Measurements from ENCODE around the gene C10orf143. TPM values are rescaled to one million over a fixed set of nuclear protein-coding genes. Genes with fewer than 3 reads are reported as not detected.

C10orf143 gene
- total RNA-seq, 1 donor from 2014 or later: 1.6 TPM

- Histone ChIP-seq H3K4me3 (no peak overlapping the region), H3K9ac (no peak overlapping the region), H3K4me1 (no peaks in the 10 kb centered on the region), H3F3A (ENCODE audit: low read depth) (no peaks in the 10 kb centered on the region), H2AFZ (replicated peaks) (no peak overlapping the region), H3K27me3 (no peaks in the 10 kb centered on the region), H3K27ac (no peak overlapping the region), H3K4me2 (no peak overlapping the region), H3K36me3 (no peaks in the 10 kb centered on the region), H3K79me2 (ENCODE audit: low read depth) (no peaks in the 10 kb centered on the region), H3K9me3 (ENCODE audit: low read depth) (no peaks in the 10 kb centered on the region), H4K20me1 (ENCODE audit: low read depth) (no peaks in the 10 kb centered on the region)
- no peak for DNase-seq (ENCODE audit: low spot score)
- no peaks in the 10 kb centered on the region for H3K9me3 Mint-ChIP-seq
- TF ChIP-seq EZH2 (IDR thresholded peaks at IDR 0.05) (no peak), CTCF (IDR thresholded peaks at IDR 0.05) (no peak)
- H3K36me3 Mint-ChIP-seq: no peaks in the 10 kb centered on the region
- no peak overlapping the region for H3K27ac Mint-ChIP-seq
- H3K27me3 Mint-ChIP-seq (ENCODE audit: insufficient read depth, low read depth): peaks cover 22% of the 10 kb centered on the region
- no peak overlapping the region for H3K4me3 Mint-ChIP-seq
- H3K4me1 Mint-ChIP-seq: no peaks in the 10 kb centered on the region
Measured at GRCh38 chr10:130041451-130042371, 68.9 kb downstream of the C10orf143 start.

DNA sequence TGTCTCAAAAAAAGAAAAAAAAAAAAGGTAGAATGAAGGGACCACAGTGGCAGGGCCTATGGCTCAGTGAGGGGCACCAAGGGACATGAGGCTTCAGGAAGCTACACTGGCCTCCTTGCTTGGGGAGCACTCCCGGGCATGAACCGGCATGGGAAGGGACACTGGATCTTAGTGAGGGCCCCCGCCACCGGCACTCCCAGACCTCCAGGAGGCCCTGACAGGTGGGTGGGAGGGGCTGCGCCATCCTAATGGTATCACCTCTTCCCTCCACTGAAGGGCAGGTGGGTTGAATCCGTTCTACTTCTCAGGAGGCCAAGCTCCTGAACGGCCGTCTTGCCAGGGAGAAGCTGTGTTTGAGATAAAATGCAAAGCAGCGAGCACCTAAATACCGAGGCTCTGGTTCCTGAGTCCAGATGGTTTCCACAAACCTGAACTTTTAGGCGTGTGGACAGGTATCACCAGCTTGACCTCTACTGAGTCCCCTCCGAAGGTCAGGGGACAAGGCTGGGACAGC is 69.8 kb downstream of the C10orf143 start:
- Histone ChIP-seq H3K79me2 (ENCODE audit: low read depth) (no peaks in the 10 kb centered on the region), H3K27ac (no peak overlapping the region), H3K9me3 (ENCODE audit: low read depth) (no peaks in the 10 kb centered on the region), H3K27me3 (no peaks in the 10 kb centered on the region), H3F3A (ENCODE audit: low read depth) (no peaks in the 10 kb centered on the region), H3K4me1 (no peaks in the 10 kb centered on the region), H3K36me3 (no peaks in the 10 kb centered on the region), H3K4me2 (no peak overlapping the region), H3K9ac (no peak overlapping the region), H2AFZ (replicated peaks) (no peak overlapping the region), H3K4me3 (no peak overlapping the region), H4K20me1 (ENCODE audit: low read depth) (no peaks in the 10 kb centered on the region)
- Mint-ChIP-seq H3K4me1 (no peaks in the 10 kb centered on the region), H3K4me3 (no peak overlapping the region), H3K27me3 (ENCODE audit: insufficient read depth, low read depth) (peaks cover 23% of the 10 kb centered on the region), H3K27ac (no peak overlapping the region), H3K36me3 (no peaks in the 10 kb centered on the region), H3K9me3 (no peaks in the 10 kb centered on the region)
- TF ChIP-seq EZH2 (IDR thresholded peaks at IDR 0.05): no peak
- no peak for TF ChIP-seq CTCF (IDR thresholded peaks at IDR 0.05)
- no peak for TF ChIP-seq EZH2phosphoT487 (IDR thresholded peaks at IDR 0.05)
- no peak for DNase-seq (ENCODE audit: low spot score)

- Histone ChIP-seq H3K4me1 (no peaks in the 10 kb centered on the region), H3K27me3 (no peaks in the 10 kb centered on the region), H3K27ac (no peak overlapping the region), H3K36me3 (no peaks in the 10 kb centered on the region), H3K79me2 (ENCODE audit: low read depth) (no peaks in the 10 kb centered on the region), H3K4me3 (no peak overlapping the region), H3K9ac (no peak overlapping the region), H3K4me2 (no peak overlapping the region), H4K20me1 (ENCODE audit: low read depth) (no peaks in the 10 kb centered on the region), H3K9me3 (ENCODE audit: low read depth) (no peaks in the 10 kb centered on the region), H2AFZ (replicated peaks) (no peak overlapping the region), H3F3A (ENCODE audit: low read depth) (no peaks in the 10 kb centered on the region)
- no peak overlapping the region for H3K27ac Mint-ChIP-seq
- no peaks in the 10 kb centered on the region for H3K9me3 Mint-ChIP-seq
- H3K4me3 Mint-ChIP-seq: no peak overlapping the region
- peaks cover 21% of the 10 kb centered on the region for H3K27me3 Mint-ChIP-seq (ENCODE audit: insufficient read depth, low read depth)
- no peak for DNase-seq (ENCODE audit: low spot score)
- TF ChIP-seq EZH2 (IDR thresholded peaks at IDR 0.05): no peak
- H3K36me3 Mint-ChIP-seq: no peaks in the 10 kb centered on the region
- H3K4me1 Mint-ChIP-seq: no peaks in the 10 kb centered on the region
Measured at GRCh38 chr10:130040351-130040750, 70.3 kb downstream of the C10orf143 start.

DNA sequence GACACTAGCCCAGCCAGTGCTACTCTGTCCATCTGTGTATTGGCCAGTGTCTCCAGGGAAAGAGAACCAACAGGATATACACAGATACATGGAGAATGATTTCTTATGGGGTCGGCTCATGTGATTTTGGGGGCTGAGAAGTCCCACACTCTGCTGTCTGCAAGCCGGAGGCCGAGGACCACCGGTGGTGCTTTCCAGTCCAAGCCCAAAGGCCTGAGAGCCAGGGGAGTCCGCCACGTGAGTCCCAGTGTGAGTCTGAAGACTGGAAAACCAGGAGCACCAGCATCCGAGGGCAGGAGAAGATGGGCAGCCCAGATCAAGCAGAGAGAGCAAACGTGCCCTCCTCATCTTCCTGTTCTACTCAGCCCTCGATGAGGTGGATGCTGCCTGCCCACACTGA is 71.5 kb downstream of the C10orf143 start:
- Mint-ChIP-seq H3K27ac (no peak overlapping the region), H3K36me3 (no peaks in the 10 kb centered on the region), H3K9me3 (peaks cover 2% of the 10 kb centered on the region), H3K27me3 (ENCODE audit: insufficient read depth, low read depth) (peaks cover 21% of the 10 kb centered on the region), H3K4me3 (no peak overlapping the region), H3K4me1 (no peaks in the 10 kb centered on the region)
- no peaks in the 10 kb centered on the region for H3K9me3 ChIP-seq (ENCODE audit: low read depth)
- no peaks in the 10 kb centered on the region for H3K36me3 ChIP-seq
- no peaks in the 10 kb centered on the region for H3K79me2 ChIP-seq (ENCODE audit: low read depth)
- H3K27ac ChIP-seq: no peak overlapping the region
- no peaks in the 10 kb centered on the region for H3K27me3 ChIP-seq
- no peak overlapping the region for H3K4me2 ChIP-seq
- no peaks in the 10 kb centered on the region for H3K4me1 ChIP-seq
- no peak for DNase-seq (ENCODE audit: low spot score)
- TF ChIP-seq EZH2 (IDR thresholded peaks at IDR 0.05) (no peak), EZH2phosphoT487 (IDR thresholded peaks at IDR 0.05) (no peak), CTCF (IDR thresholded peaks at IDR 0.05) (no peak)
- no peak overlapping the region for H3K4me3 ChIP-seq
- H4K20me1 ChIP-seq (ENCODE audit: low read depth): no peaks in the 10 kb centered on the region
- no peaks in the 10 kb centered on the region for H3F3A ChIP-seq (ENCODE audit: low read depth)
- H3K9ac ChIP-seq: no peak overlapping the region
- H2AFZ ChIP-seq (replicated peaks): no peak overlapping the region
